MCF 10A (cell line): ENCODE results near the gene NAGPA. TPM values are rescaled to one million over a fixed set of nuclear protein-coding genes. Genes with fewer than 3 reads are reported as not detected.

Experiments used
- BruUV-seq: library from RNA; stranded (reverse); fragments of 400-500 nt; replicated peaks from 2 replicates; lab custom pipeline; 2021; lab: Mats Ljungman, UMichigan
- CTCF ChIA-PET: fragments of 300-600 bp; sonication (Branson Sonifier 250); formaldehyde crosslinking; extraction: SDS; loops from one replicate; lab custom pipeline; 2021; ENCODE audit warnings: antibody characterized with exemption, inconsistent platforms; lab: Yijun Ruan, JAX
- POLR2A ChIA-PET: fragments of 300-600, 350-650 bp; sonication (Branson Sonifier 250); formaldehyde crosslinking; extraction: SDS; loops from one replicate; lab custom pipeline; 2020; ENCODE audit warnings: antibody characterized with exemption, inconsistent platforms; lab: Yijun Ruan, JAX
- DNase-seq: peaks from one replicate; pipeline ENCODE4 v3.0.0-alpha.2; 2018; ENCODE audit not compliant: unreplicated experiment
- H3K27ac Mint-ChIP-seq: one replicate; pipeline ENCODE4 v1.8.0; 2022; ENCODE audit warnings: mild to moderate bottlenecking, low read depth, mixed read lengths; ENCODE audit not compliant: unreplicated experiment
- H3K27me3 Mint-ChIP-seq: one replicate; pipeline ENCODE4 v1.8.0; 2022; ENCODE audit warnings: mixed read lengths; ENCODE audit not compliant: insufficient read depth, unreplicated experiment
- H3K36me3 Mint-ChIP-seq: one replicate; pipeline ENCODE4 v1.8.0; 2022; ENCODE audit warnings: mild to moderate bottlenecking, moderate library complexity, mixed read lengths; ENCODE audit not compliant: insufficient read depth, unreplicated experiment
- H3K4me1 Mint-ChIP-seq: one replicate; pipeline ENCODE4 v1.8.0; 2022; ENCODE audit warnings: mixed read lengths; ENCODE audit not compliant: insufficient read depth, unreplicated experiment
- H3K4me3 Mint-ChIP-seq: one replicate; pipeline ENCODE4 v1.8.0; 2022; ENCODE audit warnings: mild to moderate bottlenecking, moderate library complexity, mixed read lengths; ENCODE audit not compliant: unreplicated experiment
- H3K9me3 Mint-ChIP-seq: one replicate; pipeline ENCODE4 v1.8.0; 2022; ENCODE audit warnings: mixed read lengths; ENCODE audit not compliant: unreplicated experiment
- intact Hi-C: fragments of 100-400 bp; cut with micrococcal nuclease; formaldehyde crosslinking; loops from 2 replicates; pipeline ENCODE4 v1.14.1; 2022
- total RNA-seq: library from RNA; stranded (reverse); gene quantifications from 2 replicates; pipeline ENCODE4 v1.2.3, GENCODE V29; 2022
- TF ChIP-seq, protein P1 (sequence below): fragments of 200-600 bp; IDR thresholded peaks from one replicate; pipeline ENCODE4 v1.8.0; 2022; ENCODE audit warnings: antibody characterized with exemption, mild to moderate bottlenecking; ENCODE audit not compliant: unreplicated experiment

NAGPA gene
- total RNA-seq, 1 experiment from 2014 or later = 4.9 TPM

DNA sequence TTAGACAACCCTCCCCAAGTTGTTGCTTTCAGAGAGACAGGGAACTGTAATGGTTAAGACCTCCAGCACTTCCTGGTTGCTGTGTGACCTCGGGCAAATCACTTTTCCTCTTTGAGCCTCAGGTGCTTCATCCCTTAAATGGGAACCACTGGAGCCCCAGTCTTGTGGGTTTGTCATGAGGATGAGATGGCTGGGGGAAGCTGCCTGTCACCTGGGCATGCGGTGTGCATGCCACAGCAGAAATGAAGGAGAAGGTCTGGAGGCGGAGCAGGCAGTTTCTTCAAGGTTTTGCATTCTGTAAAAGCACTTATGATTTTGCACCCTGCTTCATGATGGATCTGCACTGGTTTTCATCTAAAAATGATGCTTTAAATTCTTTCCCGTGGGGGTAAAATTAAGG lies 22.1 kb downstream of the NAGPA start:
- TF ChIP-seq, protein P1, sequence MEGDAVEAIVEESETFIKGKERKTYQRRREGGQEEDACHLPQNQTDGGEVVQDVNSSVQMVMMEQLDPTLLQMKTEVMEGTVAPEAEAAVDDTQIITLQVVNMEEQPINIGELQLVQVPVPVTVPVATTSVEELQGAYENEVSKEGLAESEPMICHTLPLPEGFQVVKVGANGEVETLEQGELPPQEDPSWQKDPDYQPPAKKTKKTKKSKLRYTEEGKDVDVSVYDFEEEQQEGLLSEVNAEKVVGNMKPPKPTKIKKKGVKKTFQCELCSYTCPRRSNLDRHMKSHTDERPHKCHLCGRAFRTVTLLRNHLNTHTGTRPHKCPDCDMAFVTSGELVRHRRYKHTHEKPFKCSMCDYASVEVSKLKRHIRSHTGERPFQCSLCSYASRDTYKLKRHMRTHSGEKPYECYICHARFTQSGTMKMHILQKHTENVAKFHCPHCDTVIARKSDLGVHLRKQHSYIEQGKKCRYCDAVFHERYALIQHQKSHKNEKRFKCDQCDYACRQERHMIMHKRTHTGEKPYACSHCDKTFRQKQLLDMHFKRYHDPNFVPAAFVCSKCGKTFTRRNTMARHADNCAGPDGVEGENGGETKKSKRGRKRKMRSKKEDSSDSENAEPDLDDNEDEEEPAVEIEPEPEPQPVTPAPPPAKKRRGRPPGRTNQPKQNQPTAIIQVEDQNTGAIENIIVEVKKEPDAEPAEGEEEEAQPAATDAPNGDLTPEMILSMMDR = no peak
- intact Hi-C loops = no loop called here
- Mint-ChIP-seq H3K36me3 (no peaks in the 10 kb centered on the region), H3K4me3 (no peak overlapping the region), H3K4me1 (no peaks in the 10 kb centered on the region), H3K27ac (no peak overlapping the region), H3K9me3 (no peaks in the 10 kb centered on the region), H3K27me3 (peaks cover 36% of the 10 kb centered on the region)
- no TSS peak for BruUV-seq
- CTCF ChIA-PET = interaction anchor here (0.8 kb wide), 1 partner anchor 15 kb away, joined by 4 read pairs; no protein-coding TSS in a partner anchor
- POLR2A ChIA-PET = no interaction called here
- DNase-seq = no peak

- Mint-ChIP-seq H3K36me3 (no peaks in the 10 kb centered on the region), H3K4me3 (no peak overlapping the region), H3K27me3 (peaks cover 36% of the 10 kb centered on the region), H3K9me3 (no peaks in the 10 kb centered on the region), H3K4me1 (no peaks in the 10 kb centered on the region), H3K27ac (no peak overlapping the region)
- no TSS peak for BruUV-seq
- TF ChIP-seq, protein P1 = no peak
- intact Hi-C loops = no loop called here
- CTCF ChIA-PET = interaction anchor here (0.6 to 0.7 kb wide), 3 partner anchors 24 to 387 kb away, joined by 3 to 4 read pairs (median 3); no protein-coding TSS in a partner anchor
- POLR2A ChIA-PET = no interaction called here
- no peak for DNase-seq
Observed at GRCh38 chr16:5010576-5011329, 23.0 kb downstream of the NAGPA start.

DNA sequence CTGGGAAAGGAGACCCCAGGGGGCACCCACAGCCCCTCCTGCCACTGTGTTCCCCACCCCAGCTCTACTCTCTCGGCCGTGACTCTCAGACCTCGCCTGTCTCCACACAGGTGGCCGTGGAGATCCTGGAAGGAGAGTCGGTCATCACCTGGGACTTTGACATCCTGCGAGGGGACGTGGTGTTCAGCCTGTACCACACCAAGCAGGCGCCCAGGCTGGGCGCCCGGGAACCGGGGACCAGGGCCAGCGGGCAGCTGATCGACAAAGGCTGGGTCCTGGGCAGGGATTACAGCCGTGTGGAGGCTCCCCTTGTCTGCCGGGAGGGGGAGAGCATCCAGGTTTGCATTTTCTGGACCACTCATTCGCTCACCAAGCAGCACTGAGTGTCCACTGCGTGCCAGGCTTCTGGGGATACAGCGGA lies 25.4 kb downstream of the NAGPA start:
- Mint-ChIP-seq H3K4me1 (no peaks in the 10 kb centered on the region), H3K9me3 (no peaks in the 10 kb centered on the region), H3K4me3 (no peak overlapping the region), H3K27ac (no peak overlapping the region), H3K36me3 (no peaks in the 10 kb centered on the region), H3K27me3 (peaks cover 36% of the 10 kb centered on the region)
- intact Hi-C loops = no loop called here
- ChIA-PET CTCF (no interaction called here), POLR2A (interaction anchor here (0.6 kb wide), 1 partner anchor 148 kb away, joined by 3 read pairs; no protein-coding TSS in a partner anchor)
- no peak for DNase-seq
- BruUV-seq = no TSS peak
- TF ChIP-seq, protein P1 = no peak

- no peaks in the 10 kb centered on the region for H3K4me1 Mint-ChIP-seq
- intact Hi-C loops = no loop called here
- H3K4me3 Mint-ChIP-seq = no peak overlapping the region
- ChIA-PET POLR2A (no interaction called here), CTCF (interaction anchor here (0.6 kb wide), 1 partner anchor 39 kb away, joined by 3 read pairs; no protein-coding TSS in a partner anchor)
- H3K9me3 Mint-ChIP-seq = no peaks in the 10 kb centered on the region
- DNase-seq = no peak
- H3K27me3 Mint-ChIP-seq = peaks cover 36% of the 10 kb centered on the region
- no TSS peak for BruUV-seq
- H3K36me3 Mint-ChIP-seq = no peaks in the 10 kb centered on the region
- TF ChIP-seq, protein P1 = no peak
- H3K27ac Mint-ChIP-seq = no peak overlapping the region
Observed at GRCh38 chr16:5007256-5007655, 26.5 kb downstream of the NAGPA start.
